ENCODE measurements around the gene IL1F10.

DNA sequence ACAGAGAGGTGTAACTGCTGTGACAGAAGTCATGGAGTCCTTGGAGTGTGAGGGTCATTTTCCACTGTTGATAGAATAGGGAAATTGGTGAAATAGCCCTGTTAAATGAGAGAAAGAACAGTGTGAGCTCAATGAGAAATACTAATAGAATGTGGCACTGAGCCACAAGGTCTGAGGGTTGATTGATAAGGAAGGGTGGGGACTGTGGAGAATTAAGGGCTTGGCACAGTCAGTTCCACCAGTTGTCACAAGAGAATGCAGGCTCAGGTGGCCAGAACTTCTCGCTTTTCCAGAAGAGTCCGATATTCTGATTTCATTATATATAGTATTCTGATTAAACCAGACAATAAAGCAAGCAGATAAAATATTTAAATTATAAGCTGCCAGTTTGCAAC, 50.5 kb downstream of the IL1F10 start:
- TF ChIP-seq GATA3 (IDR thresholded peaks at IDR 0.05; ENCODE audit: low read depth, low read length) = no peak
- no peak for TF ChIP-seq GATA2 (IDR thresholded peaks at IDR 0.05; ENCODE audit: low read depth, low read length)

All from SH-SY5Y (cell line).